HT1080 (cell line): ENCODE data around the gene HLA-A. TPM values are rescaled to one million over a fixed set of nuclear protein-coding genes. Genes with fewer than 3 reads are reported as not detected.

Source experiments
- DNase-seq: peaks from one replicate; pipeline ENCODE4 v3.0.0-alpha.2; 2015; ENCODE audit warnings: low read depth
- total RNA-seq: library from RNA; depleted of rRNA; stranded (reverse); fragments of >200 nt; shearing (Covaris generic); gene quantifications from 2 replicates; pipeline ENCODE4 v1.2.3, GENCODE V29; 2014

Gene HLA-A
- total RNA-seq, 1 experiment from 2014 or later, result 84.8 TPM

- no peak for DNase-seq
Observed at GRCh38 chr6:29933955-29934354, 8.4 kb upstream of the HLA-A start.

GRCh38 chr6:29935273-29935955 lies 6.9 kb upstream of the HLA-A start:
- no peak for DNase-seq

GRCh38 chr6:29938746-29939508 lies 3.4 kb upstream of the HLA-A start:
- no peak for DNase-seq

GRCh38 chr6:29941016-29941415 lies 1.3 kb upstream of the HLA-A start:
- no peak for DNase-seq

GRCh38 chr6:29941471-29941870 lies 861 bp upstream of the HLA-A start:
- DNase-seq, result no peak

GRCh38 chr6:29941916-29942274 lies 437 bp upstream of the HLA-A start:
- DNase-seq, result no peak

GRCh38 chr6:29943053-29943966 lies 978 bp downstream of the HLA-A start:
- DNase-seq, result no peak

GRCh38 chr6:29945281-29945820 lies 3.0 kb downstream of the HLA-A start:
- DNase-seq, result no peak

GRCh38 chr6:29946223-29947076 lies 4.1 kb downstream of the HLA-A start:
- DNase-seq, result no peak

- no peak for DNase-seq
Observed at GRCh38 chr6:29947077-29947980, 5.0 kb downstream of the HLA-A start.

GRCh38 chr6:29948277-29948676 lies 5.9 kb downstream of the HLA-A start:
- DNase-seq, result no peak

GRCh38 chr6:29949934-29950333 lies 7.6 kb downstream of the HLA-A start:
- DNase-seq, result no peak

- DNase-seq, result no peak
Observed at GRCh38 chr6:29951882-29952281, 9.6 kb downstream of the HLA-A start.

- no peak for DNase-seq
Observed at GRCh38 chr6:29953001-29953441, 10.7 kb downstream of the HLA-A start.

- no peak for DNase-seq
Observed at GRCh38 chr6:29953686-29954085, 11.4 kb downstream of the HLA-A start.

- no peak for DNase-seq
Observed at GRCh38 chr6:29954272-29954671, 11.9 kb downstream of the HLA-A start.

GRCh38 chr6:29955783-29956182 lies 13.5 kb downstream of the HLA-A start:
- no peak for DNase-seq

GRCh38 chr6:29956518-29956917 lies 14.2 kb downstream of the HLA-A start:
- no peak for DNase-seq

- DNase-seq, result no peak
Observed at GRCh38 chr6:29958046-29958445, 15.7 kb downstream of the HLA-A start.

GRCh38 chr6:29958921-29959320 lies 16.6 kb downstream of the HLA-A start:
- no peak for DNase-seq
